K562 (cell line): ENCODE data around the gene BHMT2. TPM values are rescaled to one million over a fixed set of nuclear protein-coding genes. Genes with fewer than 3 reads are reported as not detected.

Experiments
- ATAC-seq: fragments of 200-7000 bp; cut with Tn5 transposase; 3 replicates; pipeline ENCODE4 v1.9.1; 2020; ENCODE audit warnings: moderate library complexity
- BruUV-seq: library from RNA; stranded (reverse); fragments of 400-500 nt; replicated peaks from 2 replicates; lab custom pipeline; 2021; lab: Mats Ljungman, UMichigan
- CTCF ChIA-PET: fragments of 300-600 bp; formaldehyde crosslinking; extraction: SDS; loops from one replicate; lab custom pipeline; 2021; ENCODE audit warnings: low intra/inter-chr PET ratio; lab: Yijun Ruan, JAX
- POLR2A ChIA-PET: fragments of 300-600, 350-650 bp; sonication (Branson Sonifier 250); formaldehyde crosslinking; extraction: SDS; loops from one replicate; lab custom pipeline; 2021; ENCODE audit warnings: antibody characterized with exemption, inconsistent platforms; lab: Yijun Ruan, JAX
- DNase-seq, 4 experiments: peaks; one replicate each; pipeline versions ENCODE4 v3.0.0 to v3.0.0-alpha.2; 2011 to 2018; ENCODE audit warnings: low spot score in 3 of 4, mixed read lengths in 3 of 4; ENCODE audit errors: extremely low read depth in 1 of 4
- FAIRE-seq: peaks from 2 replicates; lab custom pipeline; 2011; peaks lifted over from hg19 to GRCh38; lab: Jason Lieb, UNC
- H2AFZ ChIP-seq: 2 replicates; pipeline ENCODE4 v1.6.0; 2011; ENCODE audit warnings: low read depth, low read length, control low read depth, inconsistent platforms
- H3K27ac ChIP-seq: fragments of 200-600 bp; 3 replicates; pipeline ENCODE4 v1.8.0; 2011; ENCODE audit warnings: low read depth, mild to moderate bottlenecking, control low read depth, inconsistent platforms, low read length, moderate library complexity, mixed read lengths; ENCODE audit errors: extremely low read depth
- H3K27me3 ChIP-seq, 2 experiments: fragments of 300-600 bp in 1 of 2; 2 replicates in 1 of 2; 3 replicates in 1 of 2; pipeline versions ENCODE4 v1.6.0 to v1.8.0; 2011; ENCODE audit warnings: inconsistent platforms in 2 of 2, low read length in 2 of 2, mild to moderate bottlenecking in 1 of 2, mixed read lengths in 1 of 2, moderate library complexity in 1 of 2; ENCODE audit not compliant: control insufficient read depth in 2 of 2, insufficient read depth in 2 of 2
- H3K36me3 ChIP-seq: fragments of 300-600 bp; 3 replicates; pipeline ENCODE4 v1.8.0; 2011; ENCODE audit warnings: mild to moderate bottlenecking, low read length, inconsistent platforms; ENCODE audit not compliant: control insufficient read depth, insufficient read depth
- H3K4me1 ChIP-seq, 2 experiments: fragments of 200-600 bp in 1 of 2; replicated peaks in 1 of 2; 2 replicates in 1 of 2; 3 replicates in 1 of 2; pipeline versions ENCODE4 v1.5.1 to v1.8.0; 2011; ENCODE audit warnings: inconsistent platforms in 2 of 2, low read length in 2 of 2, mild to moderate bottlenecking in 1 of 2, mixed read lengths in 1 of 2, moderate library complexity in 1 of 2; ENCODE audit not compliant: control insufficient read depth in 2 of 2, insufficient read depth in 2 of 2
- H3K4me2 ChIP-seq: 2 replicates; pipeline ENCODE4 v1.6.1; 2011; ENCODE audit warnings: low read length, control low read depth, inconsistent platforms, mixed read lengths; ENCODE audit not compliant: insufficient read depth
- H3K4me3 ChIP-seq: fragments of 200-600 bp; sonication (generic), shearing (Covaris generic); 2 replicates; pipeline ENCODE4 v1.5.1; 2016; ENCODE audit warnings: control low read depth, inconsistent platforms
- H3K79me2 ChIP-seq: fragments of 200-600 bp; 3 replicates; pipeline ENCODE4 v1.8.0; 2011; ENCODE audit warnings: low read length, inconsistent platforms; ENCODE audit not compliant: control insufficient read depth, insufficient read depth
- H3K9ac ChIP-seq, 2 experiments: 2 replicates each; pipeline versions ENCODE4 v1.6.0 to v1.6.1; 2011; ENCODE audit warnings: low read depth in 2 of 2, low read length in 2 of 2, control low read depth in 1 of 2, inconsistent platforms in 1 of 2, mild to moderate bottlenecking in 1 of 2, mixed read lengths in 1 of 2; ENCODE audit not compliant: insufficient read depth in 1 of 2
- H3K9me1 ChIP-seq: one replicate; pipeline ENCODE4 v1.6.0; 2011; ENCODE audit warnings: inconsistent platforms, mild to moderate bottlenecking, low read length, moderate library complexity; ENCODE audit not compliant: control insufficient read depth, insufficient read depth
- H3K9me3 ChIP-seq: replicated peaks from 2 replicates; pipeline ENCODE4 v1.5.1; 2011; ENCODE audit warnings: low read depth, low read length, inconsistent platforms; ENCODE audit not compliant: control insufficient read depth, insufficient read depth
- H4K20me1 ChIP-seq: replicated peaks from 2 replicates; pipeline ENCODE4 v1.6.1; 2011; ENCODE audit warnings: low read length, inconsistent platforms, mixed read lengths; ENCODE audit not compliant: control insufficient read depth, insufficient read depth
- JUNB ChIP-seq: fragments of 450-650 bp; formaldehyde crosslinking; conservative IDR thresholded peaks from 2 replicates; pipeline ENCODE4 v1.4.0; 2020; ENCODE audit warnings: mild to moderate bottlenecking
- KAT2B ChIP-seq: IDR thresholded peaks from one replicate; pipeline ENCODE4 v1.6.1; 2012; ENCODE audit warnings: low read depth, mild to moderate bottlenecking, control low read depth, inconsistent platforms, low read length, moderate library complexity
- POLR2AphosphoS5 ChIP-seq: IDR thresholded peaks from 2 replicates; pipeline ENCODE4 v1.6.1; 2011; ENCODE audit warnings: mild to moderate bottlenecking, low read depth, low read length, moderate library complexity; ENCODE audit not compliant: control insufficient read depth, insufficient read depth
- PRMT5 ChIP-seq: sonication (generic); formaldehyde crosslinking; IDR thresholded peaks from 2 replicates; pipeline ENCODE4 v1.5.0; 2020; ENCODE audit warnings: missing genetic modification reagents
- SIN3A ChIP-seq, 2 experiments: fragments of 150-350 bp in 1 of 2; IDR thresholded peaks; 2 replicates each; pipeline ENCODE4 v1.6.1; 2011 to 2016; ENCODE audit warnings: borderline replicate concordance in 2 of 2, low read depth in 2 of 2, low read length in 2 of 2, mild to moderate bottlenecking in 2 of 2, moderate library complexity in 2 of 2; ENCODE audit not compliant: control insufficient read depth in 1 of 2
- SLC30A9 ChIP-seq: fragments of 250-450 bp; sonication (Bioruptor Pico); IDR thresholded peaks from 2 replicates; pipeline ENCODE4 v1.8.0; 2022; ENCODE audit warnings: mild to moderate bottlenecking, moderate library complexity
- SOX6 ChIP-seq: fragments of 450-650 bp; IDR thresholded peaks from 2 replicates; pipeline ENCODE4 v1.6.1; 2014; ENCODE audit warnings: mild to moderate bottlenecking
- TAL1 ChIP-seq: fragments of 450-650 bp; IDR thresholded peaks from 2 replicates; pipeline ENCODE4 v1.6.1; 2016; ENCODE audit warnings: mild to moderate bottlenecking
- WHSC1 ChIP-seq: IDR thresholded peaks from one replicate; pipeline ENCODE4 v1.6.1; 2012; ENCODE audit warnings: low read length, control low read depth, inconsistent platforms
- ZNF121 ChIP-seq: sonication (generic); formaldehyde crosslinking; conservative IDR thresholded peaks from 2 replicates; pipeline ENCODE4 v1.8.0; 2022; ENCODE audit warnings: missing genetic modification reagents
- ZNF23 ChIP-seq: fragments of 250-450 bp; sonication (Bioruptor Pico); IDR thresholded peaks from 2 replicates; pipeline ENCODE4 v1.4.0; 2020; ENCODE audit warnings: mild to moderate bottlenecking
- WGBS: fragments of 100-300 bp; shearing (Covaris generic); methylation state at CpG from one replicate; pipeline ENCODE4 v1.1.6; 2016; ENCODE audit warnings: low coverage, mixed read lengths; ENCODE audit not compliant: insufficient coverage; ENCODE audit errors: missing lambda C conversion rate; 5-methylcytosine and 5-hydroxymethylcytosine counted together
- in situ Hi-C: fragments of 300-500 bp; cut with MboI; formaldehyde crosslinking; loops from 4 replicates; pipeline ENCODE4 v1.15.0; 2018; ENCODE audit warnings: inconsistent platforms, mixed read lengths
- intact Hi-C: fragments of 100-400 bp; cut with micrococcal nuclease; formaldehyde crosslinking; loops from 2 replicates; pipeline ENCODE4 v1.14.2; 2022
- polyA plus RNA-seq, 8 experiments: library from polyadenylated mRNA; depleted of rRNA in 4 of 8; stranded (reverse) in 5 of 8; unstranded in 3 of 8; fragments of >200 nt; fragmentation: Nextera tagmentation in 2 of 8; fragmentation: Illumina TruSeq in 1 of 8; extraction: Ambion mirVana in 2 of 8; extraction: Trizol in 1 of 8; gene quantifications; 2 replicates each; pipeline versions ENCODE4 v1.2.1 to v1.2.3, GENCODE V29; 2011 to 2014; ENCODE audit warnings: inconsistent platforms in 1 of 8, missing spikeins in 1 of 8
- total RNA-seq, 7 experiments: library from RNA; depleted of rRNA in 6 of 7; stranded (reverse); fragments of >200 nt in 6 of 7; fragmentation: Illumina TruSeq in 2 of 7; extraction: Trizol in 2 of 7; gene quantifications; 2 replicates each; pipeline versions ENCODE4 v1.2.1 to v1.2.3, GENCODE V29; 2011 to 2021; ENCODE audit warnings: low replicate concordance in 1 of 7
- TF ChIP-seq, protein P1 (sequence below): fragments of 450-650 bp; IDR thresholded peaks from 2 replicates; pipeline ENCODE4 v1.6.1; 2014; ENCODE audit warnings: low read depth, mild to moderate bottlenecking, moderate library complexity, borderline replicate concordance

Gene BHMT2
- total and polyA plus RNA-seq, 9 of the 15 experiments (the other 6 are each of a cell fraction or from before 2014, with no cell fraction given) = not detected

DNA sequence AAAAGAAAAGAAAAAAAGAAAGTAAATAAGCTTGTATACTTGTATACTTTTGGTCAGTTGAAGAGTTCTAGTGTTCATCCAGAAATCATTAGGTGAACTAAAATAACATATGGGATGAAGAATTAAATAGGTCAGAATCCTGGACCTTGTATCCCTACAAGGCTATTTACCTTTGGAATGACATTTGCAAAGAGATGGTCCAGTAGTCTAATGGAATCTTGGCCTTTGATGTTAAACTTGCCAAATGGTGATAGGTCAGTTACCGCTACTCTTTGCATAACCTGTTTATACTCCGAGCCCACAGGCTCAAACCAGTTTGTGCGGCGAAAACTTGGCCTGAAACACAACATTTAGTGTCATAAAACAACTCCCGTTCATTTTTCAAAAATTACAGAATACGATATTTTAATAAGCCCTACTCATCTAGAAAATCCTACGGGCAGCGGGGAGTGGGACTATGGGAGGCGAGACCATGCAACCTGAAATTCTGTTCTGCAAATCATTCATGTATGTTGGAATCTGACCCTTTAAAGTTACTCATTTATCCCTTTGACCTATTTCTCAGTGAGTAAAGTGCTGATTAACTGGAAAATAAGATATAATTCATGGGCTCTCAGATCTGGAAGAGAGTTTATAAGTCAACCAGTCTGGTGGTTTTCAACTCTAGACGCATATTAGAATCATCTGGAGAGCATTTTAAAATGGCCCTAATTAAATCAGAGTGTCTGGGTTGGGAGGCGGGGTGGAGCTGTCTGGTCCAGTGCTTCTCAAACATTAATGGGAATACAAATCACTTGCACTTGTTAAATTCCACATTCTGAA, 38.7 kb upstream of the BHMT2 start:
- ChIA-PET CTCF (interaction anchor here (0.5 to 0.7 kb wide), 3 partner anchors 434 to 945 kb away, joined by 3 read pairs; no protein-coding TSS in a partner anchor), POLR2A (no interaction called here)
- no peaks in the 10 kb centered on the region for H3K36me3 ChIP-seq
- WGBS = 1% methylated on average over 11 of the region's 11 CpGs
- no peaks in the 10 kb centered on the region for H3K4me1 ChIP-seq
- H3K79me2 ChIP-seq = no peaks in the 10 kb centered on the region
- ATAC-seq (no peak), FAIRE-seq (no peak), DNase-seq (no peak)
- H3K9me1 ChIP-seq = no peaks in the 10 kb centered on the region
- no peak overlapping the region for H3K27ac ChIP-seq
- in situ Hi-C loops (loop anchor here (25.0 kb wide), 1 partner anchor 831 kb away; no protein-coding TSS in a partner anchor), intact Hi-C loops (no loop called here)
- no peak overlapping the region for H3K4me3 ChIP-seq
- no peak overlapping the region for H2AFZ ChIP-seq
- BruUV-seq = no TSS peak
- H3K27me3 ChIP-seq = peaks cover 18 to 26% of the 10 kb centered on the region in 2 experiments; a peak in 4 of 5 replicates
- TF ChIP-seq SOX6 (no peak), WHSC1 (no peak), ZNF23 (CRISPR knock-in tag) (no peak), SLC30A9 (CRISPR knock-in tag) (no peak), ZNF121 (CRISPR knock-in tag) (no peak), TAL1 (no peak), KAT2B (no peak), JUNB (CRISPR knock-in tag) (no peak), PRMT5 (CRISPR knock-in tag) (no peak), POLR2AphosphoS5 (no peak), SIN3A (IDR thresholded peaks at IDR 0.05; ENCODE audit: borderline replicate concordance in 2 of 2, control insufficient read depth in 1 of 2, low read depth in 2 of 2, low read length in 2 of 2) (no peak)
- TF ChIP-seq, protein P1, sequence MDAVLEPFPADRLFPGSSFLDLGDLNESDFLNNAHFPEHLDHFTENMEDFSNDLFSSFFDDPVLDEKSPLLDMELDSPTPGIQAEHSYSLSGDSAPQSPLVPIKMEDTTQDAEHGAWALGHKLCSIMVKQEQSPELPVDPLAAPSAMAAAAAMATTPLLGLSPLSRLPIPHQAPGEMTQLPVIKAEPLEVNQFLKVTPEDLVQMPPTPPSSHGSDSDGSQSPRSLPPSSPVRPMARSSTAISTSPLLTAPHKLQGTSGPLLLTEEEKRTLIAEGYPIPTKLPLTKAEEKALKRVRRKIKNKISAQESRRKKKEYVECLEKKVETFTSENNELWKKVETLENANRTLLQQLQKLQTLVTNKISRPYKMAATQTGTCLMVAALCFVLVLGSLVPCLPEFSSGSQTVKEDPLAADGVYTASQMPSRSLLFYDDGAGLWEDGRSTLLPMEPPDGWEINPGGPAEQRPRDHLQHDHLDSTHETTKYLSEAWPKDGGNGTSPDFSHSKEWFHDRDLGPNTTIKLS = no peak
- no peaks in the 10 kb centered on the region for H3K9me3 ChIP-seq
- H3K4me2 ChIP-seq = no peak overlapping the region
- no peak overlapping the region for H3K9ac ChIP-seq
- no peaks in the 10 kb centered on the region for H4K20me1 ChIP-seq
